H9 (cell line): Measurements from ENCODE around the gene MPC1L. TPM values are rescaled to one million over a fixed set of nuclear protein-coding genes. Genes with fewer than 3 reads are reported as not detected.

Experiments used
- DNase-seq: peaks from one replicate; pipeline ENCODE4 v3.0.0-alpha.2; 2017
- H2AFZ ChIP-seq: one replicate; pipeline ENCODE4 v1.6.1; 2013; ENCODE audit warnings: mild to moderate bottlenecking, low read length, control low read depth, moderate library complexity
- H2AK5ac ChIP-seq: 2 replicates; pipeline ENCODE4 v1.6.1; 2013; ENCODE audit warnings: low read length, control low read depth, mixed read lengths; ENCODE audit not compliant: insufficient read length
- H2BK120ac ChIP-seq: one replicate; pipeline ENCODE4 v1.6.1; 2013; ENCODE audit warnings: low read depth, mild to moderate bottlenecking, low read length, control low read depth, inconsistent platforms; ENCODE audit not compliant: poor library complexity, severe bottlenecking
- H2BK12ac ChIP-seq: 2 replicates; pipeline ENCODE4 v1.6.1; 2013; ENCODE audit warnings: low read length, control low read depth, mixed read lengths, low read depth; ENCODE audit not compliant: insufficient read length
- H2BK15ac ChIP-seq: 2 replicates; pipeline ENCODE4 v1.6.1; 2013; ENCODE audit warnings: low read depth, low read length, control low read depth
- H2BK20ac ChIP-seq: one replicate; pipeline ENCODE4 v1.6.1; 2013; ENCODE audit warnings: low read depth, mild to moderate bottlenecking, low read length, control low read depth, inconsistent platforms; ENCODE audit not compliant: poor library complexity, severe bottlenecking
- H2BK5ac ChIP-seq: 2 replicates; pipeline ENCODE4 v1.6.1; 2013; ENCODE audit warnings: low read length, control low read depth, mixed read lengths; ENCODE audit not compliant: insufficient read length
- H3K14ac ChIP-seq: 2 replicates; pipeline ENCODE4 v1.6.1; 2013; ENCODE audit warnings: low read length, control low read depth; ENCODE audit not compliant: insufficient read depth
- H3K18ac ChIP-seq: 2 replicates; pipeline ENCODE4 v1.6.1; 2013; ENCODE audit warnings: low read depth, mild to moderate bottlenecking, mixed read lengths, low read length, control low read depth; ENCODE audit not compliant: insufficient read length
- H3K23ac ChIP-seq: 2 replicates; pipeline ENCODE4 v1.6.1; 2013; ENCODE audit warnings: low read length, control low read depth, mixed read lengths, low read depth; ENCODE audit not compliant: insufficient read length
- H3K23me2 ChIP-seq: 2 replicates; pipeline ENCODE4 v1.6.1; 2013; ENCODE audit warnings: low read depth, mild to moderate bottlenecking, mixed read lengths, low read length, control low read depth; ENCODE audit not compliant: insufficient read length, poor library complexity, severe bottlenecking
- H3K27ac ChIP-seq: 2 replicates; pipeline ENCODE4 v1.5.1; 2013; ENCODE audit warnings: low read length, control low read depth, mixed read lengths, low read depth; ENCODE audit not compliant: insufficient read length
- H3K27me3 ChIP-seq: 2 replicates; pipeline ENCODE4 v1.6.1; 2013; ENCODE audit warnings: low read length, control low read depth, inconsistent platforms; ENCODE audit not compliant: insufficient read depth
- H3K4ac ChIP-seq: 2 replicates; pipeline ENCODE4 v1.6.1; 2013; ENCODE audit warnings: low read depth, mild to moderate bottlenecking, control low read depth, inconsistent platforms, low read length, moderate library complexity
- H3K4me1 ChIP-seq: 2 replicates; pipeline ENCODE4 v1.6.1; 2013; ENCODE audit warnings: low read length, control low read depth, inconsistent platforms; ENCODE audit not compliant: insufficient read depth
- H3K4me2 ChIP-seq: 2 replicates; pipeline ENCODE4 v1.6.1; 2013; ENCODE audit warnings: low read length, control low read depth, mixed read lengths; ENCODE audit not compliant: insufficient read length, insufficient read depth
- H3K56ac ChIP-seq: 2 replicates; pipeline ENCODE4 v1.6.1; 2013; ENCODE audit warnings: low read depth, mild to moderate bottlenecking, mixed read lengths, low read length, control low read depth; ENCODE audit not compliant: insufficient read length
- H3K79me1 ChIP-seq: 2 replicates; pipeline ENCODE4 v1.6.1; 2013; ENCODE audit warnings: low read depth, mild to moderate bottlenecking, moderate library complexity, low read length, control low read depth, inconsistent platforms; ENCODE audit not compliant: insufficient read depth, poor library complexity, severe bottlenecking
- H3K79me2 ChIP-seq: 2 replicates; pipeline ENCODE4 v1.6.1; 2013; ENCODE audit warnings: low read length, control low read depth, inconsistent platforms; ENCODE audit not compliant: insufficient read depth
- H3K9ac ChIP-seq: 2 replicates; pipeline ENCODE4 v1.6.1; 2013; ENCODE audit warnings: low read length, control low read depth, mixed read lengths; ENCODE audit not compliant: insufficient read length; ENCODE audit errors: extremely low read depth
- H3K9me3 ChIP-seq: one replicate; pipeline ENCODE4 v1.6.1; 2013; ENCODE audit warnings: low read depth, low read length, inconsistent platforms; ENCODE audit not compliant: control insufficient read depth
- H3T11ph ChIP-seq: one replicate; pipeline ENCODE4 v1.6.1; 2013; ENCODE audit warnings: mild to moderate bottlenecking, low read length, control low read depth, inconsistent platforms
- H4K20me1 ChIP-seq: one replicate; pipeline ENCODE4 v1.6.1; 2013; ENCODE audit not compliant: control insufficient read depth, insufficient read length, insufficient read depth
- H4K5ac ChIP-seq: 2 replicates; pipeline ENCODE4 v1.6.1; 2013; ENCODE audit warnings: low read depth, mild to moderate bottlenecking, mixed read lengths, low read length, control low read depth; ENCODE audit not compliant: insufficient read length
- H4K8ac ChIP-seq: replicated peaks from 2 replicates; pipeline ENCODE4 v1.6.1; 2013; ENCODE audit warnings: low read length, control low read depth, mixed read lengths, low read depth; ENCODE audit not compliant: insufficient read length
- H4K91ac ChIP-seq: 2 replicates; pipeline ENCODE4 v1.6.1; 2013; ENCODE audit warnings: low read depth, mild to moderate bottlenecking, moderate library complexity, mixed read lengths, low read length, control low read depth; ENCODE audit not compliant: insufficient read length
- H3K27ac Mint-ChIP-seq, 3 experiments: 2 replicates in 2 of 3; 3 replicates in 1 of 3; pipeline ENCODE4 v1.8.0; 2020 to 2021; ENCODE audit warnings: mixed read lengths in 3 of 3, mild to moderate bottlenecking in 1 of 3, moderate library complexity in 1 of 3
- H3K27me3 Mint-ChIP-seq: 2 replicates; pipeline ENCODE4 v1.8.0; 2021; ENCODE audit warnings: low read depth, mild to moderate bottlenecking, moderate library complexity, mixed read lengths
- H3K36me3 Mint-ChIP-seq, 3 experiments: 2 replicates in 2 of 3; 3 replicates in 1 of 3; pipeline ENCODE4 v1.8.0; 2020 to 2021; ENCODE audit warnings: low read depth in 3 of 3, mixed read lengths in 3 of 3; ENCODE audit not compliant: insufficient read depth in 1 of 3
- H3K4me1 Mint-ChIP-seq, 2 experiments: 2 replicates each; pipeline ENCODE4 v1.8.0; 2020; ENCODE audit warnings: mixed read lengths in 2 of 2
- H3K4me3 Mint-ChIP-seq, 2 experiments: 2 replicates in 1 of 2; 3 replicates in 1 of 2; pipeline ENCODE4 v1.8.0; 2020 to 2021; ENCODE audit warnings: mild to moderate bottlenecking in 2 of 2, mixed read lengths in 2 of 2, moderate library complexity in 1 of 2
- H3K9me3 Mint-ChIP-seq, 2 experiments: 2 replicates in 1 of 2; 3 replicates in 1 of 2; pipeline ENCODE4 v1.8.0; 2020; ENCODE audit warnings: mild to moderate bottlenecking in 2 of 2, mixed read lengths in 2 of 2, moderate library complexity in 1 of 2
- WGBS: extraction: QIAGEN DNeasy Blood & Tissue Kit; methylation state at CpG from one replicate; pipeline ENCODE4 v1.1.7; 2013; ENCODE audit warnings: missing lambda C conversion rate, low lambda C conversion rate, mixed read lengths; ENCODE audit not compliant: insufficient read length; ENCODE audit errors: extremely low coverage; 5-methylcytosine and 5-hydroxymethylcytosine counted together
- total RNA-seq: library from RNA; stranded (reverse); gene quantifications from 2 replicates; pipeline ENCODE4 v1.2.1, GENCODE V29; 2021
- TF ChIP-seq, protein P1 (sequence below): fragments of 200-600 bp; sonication (generic); conservative IDR thresholded peaks from 3 replicates; pipeline ENCODE4 v1.8.0; 2021; ENCODE audit warnings: antibody characterized with exemption, mild to moderate bottlenecking

Gene MPC1L
- total RNA-seq, 1 experiment from 2014 or later = not detected

DNA sequence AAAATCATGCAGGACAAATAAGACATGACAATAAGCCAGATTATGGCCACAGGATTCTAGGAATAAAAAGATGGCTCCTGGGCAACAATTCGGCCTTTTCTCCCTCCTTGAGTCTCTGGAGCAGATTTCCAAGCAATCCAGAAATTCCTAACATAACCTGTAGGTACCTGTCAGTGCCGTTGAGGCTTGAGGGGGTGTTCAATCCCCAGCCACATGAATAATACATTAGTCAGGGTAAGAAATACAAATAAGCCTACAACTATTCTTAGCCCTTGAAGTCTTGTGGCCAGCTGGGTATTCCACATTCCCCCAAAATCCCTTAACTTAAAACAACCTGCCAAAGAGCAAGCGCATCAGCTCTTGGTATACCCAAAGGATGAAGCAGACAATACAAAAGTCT is 14.5 kb downstream of the MPC1L start:
- Mint-ChIP-seq H3K9me3 (peaks cover 56 to 72% of the 10 kb centered on the region in 2 experiments), H3K4me3 (no peak overlapping the region), H3K36me3 (peaks cover 25 to 76% (median 59%) of the 10 kb centered on the region in 3 experiments), H3K27ac (no peak overlapping the region), H3K4me1 (no peaks in the 10 kb centered on the region), H3K27me3 (peaks cover 2% of the 10 kb centered on the region; the same call in 1 of the 2 replicates)
- Histone ChIP-seq H3T11ph (no peak overlapping the region), H3K9ac (no peak overlapping the region), H4K8ac (no peak overlapping the region), H2BK15ac (no peak overlapping the region), H3K56ac (no peak overlapping the region), H2AFZ (no peak overlapping the region), H4K91ac (no peak overlapping the region), H2BK20ac (no peak overlapping the region), H4K20me1 (no peaks in the 10 kb centered on the region), H3K23ac (no peak overlapping the region), H3K79me2 (no peaks in the 10 kb centered on the region), H4K5ac (no peak overlapping the region), H2BK5ac (no peak overlapping the region), H3K79me1 (no peaks in the 10 kb centered on the region), H3K4me1 (no peaks in the 10 kb centered on the region), H3K23me2 (no peaks in the 10 kb centered on the region), H3K4me2 (no peak overlapping the region), H2BK12ac (no peak overlapping the region), H3K9me3 (no peaks in the 10 kb centered on the region), H2BK120ac (no peak overlapping the region), H3K4ac (no peak overlapping the region), H3K27ac (no peak overlapping the region), H3K14ac (no peak overlapping the region), H3K27me3 (no peaks in the 10 kb centered on the region), H2AK5ac (no peak overlapping the region), H3K18ac (no peak overlapping the region)
- no CpG with 5 or more reads among the region's 3 CpGs for WGBS
- TF ChIP-seq, protein P1, sequence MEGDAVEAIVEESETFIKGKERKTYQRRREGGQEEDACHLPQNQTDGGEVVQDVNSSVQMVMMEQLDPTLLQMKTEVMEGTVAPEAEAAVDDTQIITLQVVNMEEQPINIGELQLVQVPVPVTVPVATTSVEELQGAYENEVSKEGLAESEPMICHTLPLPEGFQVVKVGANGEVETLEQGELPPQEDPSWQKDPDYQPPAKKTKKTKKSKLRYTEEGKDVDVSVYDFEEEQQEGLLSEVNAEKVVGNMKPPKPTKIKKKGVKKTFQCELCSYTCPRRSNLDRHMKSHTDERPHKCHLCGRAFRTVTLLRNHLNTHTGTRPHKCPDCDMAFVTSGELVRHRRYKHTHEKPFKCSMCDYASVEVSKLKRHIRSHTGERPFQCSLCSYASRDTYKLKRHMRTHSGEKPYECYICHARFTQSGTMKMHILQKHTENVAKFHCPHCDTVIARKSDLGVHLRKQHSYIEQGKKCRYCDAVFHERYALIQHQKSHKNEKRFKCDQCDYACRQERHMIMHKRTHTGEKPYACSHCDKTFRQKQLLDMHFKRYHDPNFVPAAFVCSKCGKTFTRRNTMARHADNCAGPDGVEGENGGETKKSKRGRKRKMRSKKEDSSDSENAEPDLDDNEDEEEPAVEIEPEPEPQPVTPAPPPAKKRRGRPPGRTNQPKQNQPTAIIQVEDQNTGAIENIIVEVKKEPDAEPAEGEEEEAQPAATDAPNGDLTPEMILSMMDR = no peak
- DNase-seq = no peak
